Stimulated activated naive CD4-positive, alpha-beta T cell treated with Interleukin-2 at 50 U/mL for 16 hours (primary cell): ENCODE results near the gene HMGCS1.
"Not testable (repeated sequence)": the region's sequence is repeated elsewhere in the genome, so short reads cannot be mapped to it uniquely, and the experiment has no call there.

Source experiments
- DNase-seq: peaks from one replicate; lab custom pipeline; 2025; lab: John Stamatoyannopoulos, UW

Gene HMGCS1

GRCh38 chr5:43312076-43312661 is 1.0 kb downstream of the HMGCS1 start:
- no peak for DNase-seq

GRCh38 chr5:43309637-43310036 is 3.6 kb downstream of the HMGCS1 start:
- DNase-seq: no peak

GRCh38 chr5:43309122-43309521 is 4.1 kb downstream of the HMGCS1 start:
- DNase-seq: no peak

- DNase-seq: not testable (repeated sequence)
These were observed 6.3 kb downstream of the HMGCS1 start for GRCh38 chr5:43306954-43307353.

- DNase-seq: no peak
These were observed 7.2 kb downstream of the HMGCS1 start for GRCh38 chr5:43305948-43306565.

- DNase-seq: no peak
These were observed 8.7 kb downstream of the HMGCS1 start for GRCh38 chr5:43304525-43304924.

GRCh38 chr5:43303242-43303641 is 10.0 kb downstream of the HMGCS1 start:
- no peak for DNase-seq

- DNase-seq: no peak
These were observed 10.7 kb downstream of the HMGCS1 start for GRCh38 chr5:43302481-43302880.

- no peak for DNase-seq
These were observed 11.5 kb downstream of the HMGCS1 start for GRCh38 chr5:43301653-43302091.

GRCh38 chr5:43300112-43300511 is 13.1 kb downstream of the HMGCS1 start:
- DNase-seq: no peak

GRCh38 chr5:43298443-43298842 is 14.8 kb downstream of the HMGCS1 start:
- no peak for DNase-seq

- no peak for DNase-seq
These were observed 16.4 kb downstream of the HMGCS1 start for GRCh38 chr5:43296835-43297234.

GRCh38 chr5:43295202-43295601 is 18.0 kb downstream of the HMGCS1 start:
- DNase-seq: no peak

GRCh38 chr5:43294226-43294625 is 19.0 kb downstream of the HMGCS1 start:
- no peak for DNase-seq

- no peak for DNase-seq
These were observed 22.5 kb downstream of the HMGCS1 start for GRCh38 chr5:43290726-43291125.

- no peak for DNase-seq
These were observed 24.9 kb downstream of the HMGCS1 start for GRCh38 chr5:43288269-43288831.

- no peak for DNase-seq
These were observed 25.7 kb downstream of the HMGCS1 start for GRCh38 chr5:43287493-43287892.

GRCh38 chr5:43286623-43287022 is 26.6 kb downstream of the HMGCS1 start:
- DNase-seq: no peak

- DNase-seq: peak; percentile 21
These were observed 31.2 kb downstream of the HMGCS1 start for GRCh38 chr5:43281840-43282658.

GRCh38 chr5:43279548-43280274 is 33.5 kb downstream of the HMGCS1 start:
- no peak for DNase-seq

- no peak for DNase-seq
These were observed 37.8 kb downstream of the HMGCS1 start for GRCh38 chr5:43275391-43275790.

GRCh38 chr5:43274435-43275114 is 38.6 kb downstream of the HMGCS1 start:
- no peak for DNase-seq
